Measurements from ENCODE around the gene CSTPP1.
"Not testable (repeated sequence)": the region's sequence is repeated elsewhere in the genome, so short reads cannot be mapped to it uniquely, and the experiment has no call there.

DNA sequence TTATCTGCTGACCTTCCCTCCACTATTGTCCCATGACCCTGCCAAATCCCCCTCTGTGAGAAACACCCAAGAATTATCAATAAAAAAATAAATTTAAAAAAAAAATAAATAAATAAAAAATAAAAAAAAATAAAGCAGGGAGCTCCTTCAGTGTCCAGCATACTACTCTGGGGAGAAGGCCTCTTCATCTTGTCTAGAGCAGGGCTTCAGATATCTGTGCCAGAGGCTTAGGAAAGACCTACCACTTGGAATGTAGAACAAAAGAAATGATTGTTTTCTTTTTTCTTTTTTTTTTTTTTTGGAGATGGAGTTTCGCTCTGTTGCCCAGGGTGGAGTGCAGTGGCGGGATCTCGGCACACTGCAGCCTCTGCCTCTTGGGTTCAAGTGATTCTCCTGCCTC lies 161.7 kb downstream of the CSTPP1 start:
- TF ChIP-seq, protein P1, sequence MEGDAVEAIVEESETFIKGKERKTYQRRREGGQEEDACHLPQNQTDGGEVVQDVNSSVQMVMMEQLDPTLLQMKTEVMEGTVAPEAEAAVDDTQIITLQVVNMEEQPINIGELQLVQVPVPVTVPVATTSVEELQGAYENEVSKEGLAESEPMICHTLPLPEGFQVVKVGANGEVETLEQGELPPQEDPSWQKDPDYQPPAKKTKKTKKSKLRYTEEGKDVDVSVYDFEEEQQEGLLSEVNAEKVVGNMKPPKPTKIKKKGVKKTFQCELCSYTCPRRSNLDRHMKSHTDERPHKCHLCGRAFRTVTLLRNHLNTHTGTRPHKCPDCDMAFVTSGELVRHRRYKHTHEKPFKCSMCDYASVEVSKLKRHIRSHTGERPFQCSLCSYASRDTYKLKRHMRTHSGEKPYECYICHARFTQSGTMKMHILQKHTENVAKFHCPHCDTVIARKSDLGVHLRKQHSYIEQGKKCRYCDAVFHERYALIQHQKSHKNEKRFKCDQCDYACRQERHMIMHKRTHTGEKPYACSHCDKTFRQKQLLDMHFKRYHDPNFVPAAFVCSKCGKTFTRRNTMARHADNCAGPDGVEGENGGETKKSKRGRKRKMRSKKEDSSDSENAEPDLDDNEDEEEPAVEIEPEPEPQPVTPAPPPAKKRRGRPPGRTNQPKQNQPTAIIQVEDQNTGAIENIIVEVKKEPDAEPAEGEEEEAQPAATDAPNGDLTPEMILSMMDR (IDR thresholded peaks at IDR 0.05): not testable (repeated sequence)
- not testable (repeated sequence) for TF ChIP-seq POLR2A, POLR2AphosphoS5, EP300 (IDR thresholded peaks at IDR 0.05)

Measured in gastroesophageal sphincter (tissue), 3 donors.